Neuron (in vitro differentiated cells): Measurements from ENCODE around the gene IGSF9.

Experiments used
- H2AFZ ChIP-seq: one replicate; pipeline ENCODE4 v1.6.1; 2013; ENCODE audit warnings: low read depth, mild to moderate bottlenecking, inconsistent platforms, low read length, moderate library complexity
- H3K27me3 ChIP-seq: one replicate; pipeline ENCODE4 v1.6.1; 2013; ENCODE audit warnings: low read length; ENCODE audit not compliant: insufficient read depth
- H3K36me3 ChIP-seq: one replicate; pipeline ENCODE4 v1.6.1; 2013; ENCODE audit warnings: low read length; ENCODE audit not compliant: insufficient read depth
- H3K4me1 ChIP-seq: one replicate; pipeline ENCODE4 v1.6.1; 2013; ENCODE audit warnings: low read length; ENCODE audit not compliant: insufficient read depth
- H3K4me3 ChIP-seq: 2 replicates; pipeline ENCODE4 v1.5.1; 2013; ENCODE audit warnings: mild to moderate bottlenecking, low read length, moderate library complexity
- H3K9me3 ChIP-seq: one replicate; pipeline ENCODE4 v1.6.1; 2013; ENCODE audit warnings: low read length

The IGSF9 gene

GRCh38 chr1:159981351-159982055 is 36.1 kb upstream of the IGSF9 start:
- Histone ChIP-seq H3K36me3 (no peaks in the 10 kb centered on the region), H3K4me1 (no peaks in the 10 kb centered on the region), H3K27me3 (peaks cover 27% of the 10 kb centered on the region), H3K9me3 (no peaks in the 10 kb centered on the region), H2AFZ (no peak overlapping the region), H3K4me3 (no peak overlapping the region)

- H3K4me3 ChIP-seq, result no peak overlapping the region
- no peaks in the 10 kb centered on the region for H3K9me3 ChIP-seq
- H3K4me1 ChIP-seq, result no peaks in the 10 kb centered on the region
- no peak overlapping the region for H2AFZ ChIP-seq
- no peaks in the 10 kb centered on the region for H3K36me3 ChIP-seq
- peaks cover 25% of the 10 kb centered on the region for H3K27me3 ChIP-seq
Measured at GRCh38 chr1:159980786-159981185, 35.4 kb upstream of the IGSF9 start.

DNA sequence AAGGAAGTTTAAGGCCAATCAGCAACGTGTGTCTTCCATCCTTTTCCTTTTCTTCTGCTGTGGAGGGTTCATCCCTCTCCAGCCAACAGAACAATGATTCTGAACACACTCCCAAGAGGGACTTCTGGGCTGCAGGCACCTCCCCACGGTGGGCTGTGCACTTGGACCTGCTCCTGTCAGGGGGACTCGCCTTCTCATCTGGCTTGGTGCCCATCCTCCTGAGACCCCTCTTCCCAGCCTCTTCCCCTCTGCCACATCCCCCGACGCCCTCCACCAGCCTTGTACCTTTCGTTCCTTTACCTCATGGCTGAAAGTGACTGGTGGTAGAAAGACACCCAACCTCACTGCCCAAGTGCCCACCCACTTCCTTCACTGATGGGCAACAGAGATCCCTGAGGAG is 34.7 kb upstream of the IGSF9 start:
- no peaks in the 10 kb centered on the region for H3K4me1 ChIP-seq
- H2AFZ ChIP-seq, result no peak overlapping the region
- H3K9me3 ChIP-seq, result no peaks in the 10 kb centered on the region
- no peak overlapping the region for H3K4me3 ChIP-seq
- peaks cover 24% of the 10 kb centered on the region for H3K27me3 ChIP-seq
- no peaks in the 10 kb centered on the region for H3K36me3 ChIP-seq

DNA sequence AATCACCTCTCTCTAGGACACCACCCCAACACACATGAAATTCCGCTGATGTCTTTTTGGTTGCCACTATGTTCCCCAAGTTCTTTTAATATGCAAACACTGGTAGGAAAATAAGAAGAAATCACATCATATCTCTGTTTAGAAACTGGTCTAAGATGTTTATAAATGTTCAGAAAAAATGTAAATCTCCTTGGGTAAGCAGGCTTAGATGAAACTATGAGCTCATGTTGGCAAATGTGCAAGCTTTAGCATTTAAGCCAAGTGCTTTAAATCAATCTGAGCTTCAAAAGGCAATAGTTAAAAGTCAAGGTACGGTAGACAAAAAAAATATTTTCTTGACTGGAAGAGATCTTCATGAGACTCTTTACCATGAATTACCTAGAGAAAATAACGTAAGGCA is 33.8 kb upstream of the IGSF9 start:
- Histone ChIP-seq H2AFZ (no peak overlapping the region), H3K4me1 (no peaks in the 10 kb centered on the region), H3K4me3 (no peak overlapping the region), H3K36me3 (no peaks in the 10 kb centered on the region), H3K27me3 (peaks cover 30% of the 10 kb centered on the region), H3K9me3 (no peaks in the 10 kb centered on the region)

DNA sequence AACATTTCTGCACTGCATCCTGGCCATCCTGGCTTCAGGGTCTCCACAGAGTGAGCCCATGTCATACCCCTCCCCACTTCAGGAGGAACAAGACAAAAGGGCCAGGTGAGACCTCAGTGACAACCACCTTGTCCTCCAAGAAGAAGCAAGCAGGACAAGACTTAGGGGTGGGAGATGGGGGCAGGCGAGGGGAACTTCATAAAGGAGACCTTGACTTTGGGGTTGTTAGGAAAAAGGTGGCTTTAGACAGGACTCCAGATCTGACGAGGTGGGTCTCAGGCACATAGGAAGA is 32.6 kb upstream of the IGSF9 start:
- Histone ChIP-seq H3K36me3 (no peaks in the 10 kb centered on the region), H3K4me3 (no peak overlapping the region), H2AFZ (no peak overlapping the region), H3K4me1 (no peaks in the 10 kb centered on the region), H3K9me3 (no peaks in the 10 kb centered on the region), H3K27me3 (peaks cover 31% of the 10 kb centered on the region)

- no peaks in the 10 kb centered on the region for H3K4me1 ChIP-seq
- H2AFZ ChIP-seq, result no peak overlapping the region
- H3K4me3 ChIP-seq, result no peak overlapping the region
- no peaks in the 10 kb centered on the region for H3K36me3 ChIP-seq
- peaks cover 31% of the 10 kb centered on the region for H3K27me3 ChIP-seq
- H3K9me3 ChIP-seq, result no peaks in the 10 kb centered on the region
Measured at GRCh38 chr1:159977364-159978106, 32.1 kb upstream of the IGSF9 start.

- peaks cover 10% of the 10 kb centered on the region for H3K4me1 ChIP-seq
- peaks cover 30% of the 10 kb centered on the region for H3K27me3 ChIP-seq
- H3K4me3 ChIP-seq, result no peak overlapping the region
- no peaks in the 10 kb centered on the region for H3K36me3 ChIP-seq
- H2AFZ ChIP-seq, result no peak overlapping the region
- H3K9me3 ChIP-seq, result no peaks in the 10 kb centered on the region
Measured at GRCh38 chr1:159974350-159974965, 29.0 kb upstream of the IGSF9 start.

DNA sequence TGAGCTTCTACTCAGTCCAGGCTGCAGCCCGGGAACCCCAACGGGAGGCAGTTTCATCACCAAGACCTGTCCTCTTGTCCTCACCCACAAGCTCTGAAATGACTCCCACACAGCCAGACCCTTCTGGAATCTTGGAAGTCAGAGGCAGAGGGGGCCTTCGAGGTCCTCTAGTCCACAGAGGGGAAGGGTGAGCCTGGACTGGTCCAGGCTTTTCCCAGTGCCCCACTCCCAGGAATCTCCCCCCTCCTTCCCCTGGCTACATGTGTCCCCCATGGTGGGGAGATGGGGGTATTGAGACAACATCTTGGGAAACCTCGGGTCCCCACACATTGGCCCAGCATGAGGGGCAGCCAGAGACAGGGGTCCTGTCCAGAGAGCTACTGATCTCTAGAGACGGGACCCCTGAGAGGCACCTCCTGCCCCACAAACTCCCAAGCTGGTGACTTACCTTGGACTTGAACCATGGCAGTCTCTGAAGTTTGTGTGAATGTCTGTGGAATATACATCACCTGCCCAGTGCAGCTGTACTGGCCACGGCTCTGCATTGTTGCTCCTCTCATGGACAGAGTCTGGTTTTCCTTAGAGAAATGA is 28.0 kb upstream of the IGSF9 start:
- Histone ChIP-seq H3K27me3 (peaks cover 28% of the 10 kb centered on the region), H3K36me3 (no peaks in the 10 kb centered on the region), H3K9me3 (no peaks in the 10 kb centered on the region)

GRCh38 chr1:159972443-159973205 is 27.2 kb upstream of the IGSF9 start:
- Histone ChIP-seq H3K4me3 (no peak overlapping the region), H3K27me3 (peaks cover 24% of the 10 kb centered on the region), H3K36me3 (no peaks in the 10 kb centered on the region), H2AFZ (no peak overlapping the region), H3K9me3 (no peaks in the 10 kb centered on the region), H3K4me1 (peaks cover 10% of the 10 kb centered on the region)

More for the DNA sequence above, 28.0 kb upstream of the IGSF9 start:
- peaks cover 10% of the 10 kb centered on the region for H3K4me1 ChIP-seq
- no peak overlapping the region for H2AFZ ChIP-seq
- no peak overlapping the region for H3K4me3 ChIP-seq

DNA sequence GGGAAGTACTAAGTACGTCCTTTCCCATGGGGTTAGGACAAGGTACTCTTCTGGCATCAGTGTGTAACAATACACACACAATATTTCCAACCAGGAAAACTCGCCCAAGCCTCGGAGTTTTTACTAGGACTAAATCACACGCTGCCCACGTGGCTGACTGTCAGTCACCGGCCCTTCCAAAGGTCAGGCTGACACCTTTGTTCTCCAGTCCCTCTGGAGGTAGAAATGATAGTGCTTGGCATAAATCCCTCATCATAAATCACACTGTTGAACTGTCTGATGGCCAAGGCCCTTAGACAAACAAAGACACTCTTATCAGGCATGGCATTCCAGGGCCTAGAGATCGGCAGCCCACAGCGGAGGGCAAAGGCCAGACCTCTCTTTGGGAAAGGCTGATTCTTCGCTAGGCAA is 25.5 kb upstream of the IGSF9 start:
- no peaks in the 10 kb centered on the region for H3K9me3 ChIP-seq
- peaks cover 10% of the 10 kb centered on the region for H3K4me1 ChIP-seq
- H3K27me3 ChIP-seq, result peaks cover 17% of the 10 kb centered on the region
- H3K36me3 ChIP-seq, result no peaks in the 10 kb centered on the region
- no peak overlapping the region for H3K4me3 ChIP-seq
- H2AFZ ChIP-seq, result no peak overlapping the region

- Histone ChIP-seq H3K9me3 (no peaks in the 10 kb centered on the region), H3K27me3 (peaks cover 11% of the 10 kb centered on the region), H2AFZ (no peak overlapping the region), H3K36me3 (no peaks in the 10 kb centered on the region), H3K4me3 (no peak overlapping the region), H3K4me1 (peaks cover 10% of the 10 kb centered on the region)
Measured at GRCh38 chr1:159968901-159969300, 23.5 kb upstream of the IGSF9 start.

- H2AFZ ChIP-seq, result no peak overlapping the region
- peaks cover 21% of the 10 kb centered on the region for H3K27me3 ChIP-seq
- H3K4me3 ChIP-seq, result no peak overlapping the region
- H3K4me1 ChIP-seq, result no peaks in the 10 kb centered on the region
- no peaks in the 10 kb centered on the region for H3K9me3 ChIP-seq
- no peaks in the 10 kb centered on the region for H3K36me3 ChIP-seq
Measured at GRCh38 chr1:159965263-159965662, 19.9 kb upstream of the IGSF9 start.

DNA sequence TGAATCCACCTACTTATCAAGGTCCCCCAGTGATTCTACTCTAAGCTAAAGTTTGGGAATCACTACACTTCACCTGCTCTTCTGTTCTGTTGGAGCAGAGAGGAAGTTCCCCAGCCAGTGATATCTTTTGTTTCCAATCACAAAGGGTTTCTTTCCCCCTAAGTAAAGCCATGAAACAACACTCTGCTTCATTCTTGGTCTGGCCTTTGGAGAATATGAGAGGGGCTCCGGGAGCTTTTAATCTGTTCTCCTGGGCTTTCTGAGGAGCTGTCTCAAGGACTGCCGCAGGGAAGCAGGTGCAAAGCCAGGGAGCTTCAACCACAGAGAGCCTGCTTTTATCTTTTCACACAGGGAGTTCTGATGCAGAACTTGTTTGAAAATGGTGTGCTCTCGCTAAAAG is 18.7 kb upstream of the IGSF9 start:
- Histone ChIP-seq H3K9me3 (no peaks in the 10 kb centered on the region), H3K4me1 (no peaks in the 10 kb centered on the region), H3K27me3 (peaks cover 20% of the 10 kb centered on the region), H3K4me3 (no peak overlapping the region), H2AFZ (no peak overlapping the region), H3K36me3 (no peaks in the 10 kb centered on the region)
